ENCODE data around the gene CA11. TPM values are rescaled to one million over a fixed set of nuclear protein-coding genes. Genes with fewer than 3 reads are reported as not detected.

Gene CA11
- total and polyA plus RNA-seq, 8 donors: 2.6 to 15.2 (median 5.6) TPM

DNA sequence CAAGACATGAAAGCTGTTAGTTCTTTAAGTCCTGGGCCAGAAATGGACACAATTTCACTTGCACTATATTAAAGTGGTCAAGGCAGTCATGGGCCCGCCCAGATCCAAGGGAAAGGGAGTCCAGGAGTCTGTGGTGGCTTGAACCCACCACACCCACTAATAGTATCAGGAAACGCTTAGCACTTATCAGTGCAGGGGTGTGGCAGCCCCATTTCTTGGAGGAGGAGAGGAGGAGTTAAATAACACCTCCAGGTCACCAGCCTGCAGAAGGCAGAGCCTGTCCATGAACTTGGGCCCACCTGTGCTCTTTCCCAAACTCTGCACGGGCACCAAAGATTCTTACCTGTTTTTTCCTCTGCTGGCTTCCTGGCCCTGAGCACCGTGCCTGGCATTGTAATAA lies 32.2 kb upstream of the CA11 start:
- WGBS, 2 donors: 24 to 25% methylated on average over 4 of the region's 4 CpGs
- H3K27ac ChIP-seq: peak overlapping the region; percentile 22 to 85 (median 65)
- no peaks in the 10 kb centered on the region for H3K27me3 ChIP-seq
- intact Hi-C loops (cut with DNase I): no loop called here
- FAIRE-seq (no peak), ATAC-seq (peak; percentile 73 to 88 (median 83)), DNase-seq (peak in 5 of 6 donors; percentile 67 to 92 (median 83))
- TF ChIP-seq, protein P1, sequence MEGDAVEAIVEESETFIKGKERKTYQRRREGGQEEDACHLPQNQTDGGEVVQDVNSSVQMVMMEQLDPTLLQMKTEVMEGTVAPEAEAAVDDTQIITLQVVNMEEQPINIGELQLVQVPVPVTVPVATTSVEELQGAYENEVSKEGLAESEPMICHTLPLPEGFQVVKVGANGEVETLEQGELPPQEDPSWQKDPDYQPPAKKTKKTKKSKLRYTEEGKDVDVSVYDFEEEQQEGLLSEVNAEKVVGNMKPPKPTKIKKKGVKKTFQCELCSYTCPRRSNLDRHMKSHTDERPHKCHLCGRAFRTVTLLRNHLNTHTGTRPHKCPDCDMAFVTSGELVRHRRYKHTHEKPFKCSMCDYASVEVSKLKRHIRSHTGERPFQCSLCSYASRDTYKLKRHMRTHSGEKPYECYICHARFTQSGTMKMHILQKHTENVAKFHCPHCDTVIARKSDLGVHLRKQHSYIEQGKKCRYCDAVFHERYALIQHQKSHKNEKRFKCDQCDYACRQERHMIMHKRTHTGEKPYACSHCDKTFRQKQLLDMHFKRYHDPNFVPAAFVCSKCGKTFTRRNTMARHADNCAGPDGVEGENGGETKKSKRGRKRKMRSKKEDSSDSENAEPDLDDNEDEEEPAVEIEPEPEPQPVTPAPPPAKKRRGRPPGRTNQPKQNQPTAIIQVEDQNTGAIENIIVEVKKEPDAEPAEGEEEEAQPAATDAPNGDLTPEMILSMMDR (IDR thresholded peaks at IDR 0.05): no peak
- H3K36me3 ChIP-seq: no peaks in the 10 kb centered on the region
- no peak overlapping the region for H3K4me3 ChIP-seq
- H3K4me1 ChIP-seq: peaks cover 0 to 9% (median 9%) of the 10 kb centered on the region in 3 donors
- H3K9me3 ChIP-seq: no peaks in the 10 kb centered on the region

DNA sequence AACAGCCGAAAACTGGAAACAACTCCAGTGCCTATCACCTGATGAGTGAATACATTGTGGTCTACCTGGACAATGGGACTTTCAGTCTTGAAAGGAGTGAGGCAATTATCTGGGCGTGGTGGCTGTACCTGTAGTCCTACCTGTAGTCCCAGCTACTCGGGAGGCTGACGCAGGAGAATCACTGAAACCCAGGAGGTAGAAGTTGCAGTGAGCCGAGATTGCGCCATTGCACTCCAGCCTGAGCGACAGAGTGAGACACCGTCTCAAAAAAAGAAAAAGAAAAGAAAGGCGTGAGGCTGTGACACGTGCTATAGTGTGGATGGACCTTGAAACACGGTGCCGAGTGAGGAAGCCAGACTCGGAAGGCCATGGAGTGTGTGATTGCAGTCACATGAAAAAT lies 30.9 kb upstream of the CA11 start:
- no peak for DNase-seq
- FAIRE-seq: no peak
- H3K9me3 ChIP-seq: no peaks in the 10 kb centered on the region
- intact Hi-C loops (cut with DNase I): no loop called here
- no peak overlapping the region for H3K4me3 ChIP-seq
- H3K27ac ChIP-seq: no peak overlapping the region
- ATAC-seq: no peak
- WGBS, 2 donors: 84 to 89% methylated on average over 13 of the region's 13 CpGs
- TF ChIP-seq, protein P1 (IDR thresholded peaks at IDR 0.05): no peak
- H3K4me1 ChIP-seq: peaks cover 0 to 9% (median 9%) of the 10 kb centered on the region in 3 donors
- no peaks in the 10 kb centered on the region for H3K36me3 ChIP-seq
- H3K27me3 ChIP-seq: no peaks in the 10 kb centered on the region

DNA sequence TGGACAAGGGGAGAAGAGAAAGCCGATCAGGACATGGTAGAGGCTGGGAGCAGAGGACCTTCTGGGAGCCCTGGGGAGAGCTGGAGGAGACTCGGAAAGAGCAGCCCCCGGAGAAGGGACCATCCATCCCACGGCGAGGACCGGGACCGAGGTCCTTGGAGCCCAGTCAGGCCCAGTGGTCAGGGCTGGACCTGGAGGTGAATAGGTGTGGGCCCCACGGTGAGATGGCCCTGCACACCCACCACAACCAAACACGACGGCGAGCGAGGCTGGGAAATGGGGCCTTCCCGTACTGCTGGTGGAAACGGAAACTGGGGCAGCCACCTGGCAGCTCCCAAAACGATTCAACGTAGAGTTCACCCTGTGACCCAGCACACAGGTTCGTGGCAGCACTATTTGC lies 30.5 kb upstream of the CA11 start:
- ATAC-seq: no peak
- peaks cover 0 to 9% (median 9%) of the 10 kb centered on the region in 3 donors for H3K4me1 ChIP-seq
- no peak for FAIRE-seq
- H3K9me3 ChIP-seq: no peaks in the 10 kb centered on the region
- intact Hi-C loops (cut with DNase I): no loop called here
- DNase-seq: no peak
- no peaks in the 10 kb centered on the region for H3K36me3 ChIP-seq
- H3K27ac ChIP-seq: no peak overlapping the region
- H3K4me3 ChIP-seq: no peak overlapping the region
- 88 to 94% methylated on average over 17 of the region's 17 CpGs for WGBS, 2 donors
- H3K27me3 ChIP-seq: no peaks in the 10 kb centered on the region
- TF ChIP-seq, protein P1 (IDR thresholded peaks at IDR 0.05): no peak

DNA sequence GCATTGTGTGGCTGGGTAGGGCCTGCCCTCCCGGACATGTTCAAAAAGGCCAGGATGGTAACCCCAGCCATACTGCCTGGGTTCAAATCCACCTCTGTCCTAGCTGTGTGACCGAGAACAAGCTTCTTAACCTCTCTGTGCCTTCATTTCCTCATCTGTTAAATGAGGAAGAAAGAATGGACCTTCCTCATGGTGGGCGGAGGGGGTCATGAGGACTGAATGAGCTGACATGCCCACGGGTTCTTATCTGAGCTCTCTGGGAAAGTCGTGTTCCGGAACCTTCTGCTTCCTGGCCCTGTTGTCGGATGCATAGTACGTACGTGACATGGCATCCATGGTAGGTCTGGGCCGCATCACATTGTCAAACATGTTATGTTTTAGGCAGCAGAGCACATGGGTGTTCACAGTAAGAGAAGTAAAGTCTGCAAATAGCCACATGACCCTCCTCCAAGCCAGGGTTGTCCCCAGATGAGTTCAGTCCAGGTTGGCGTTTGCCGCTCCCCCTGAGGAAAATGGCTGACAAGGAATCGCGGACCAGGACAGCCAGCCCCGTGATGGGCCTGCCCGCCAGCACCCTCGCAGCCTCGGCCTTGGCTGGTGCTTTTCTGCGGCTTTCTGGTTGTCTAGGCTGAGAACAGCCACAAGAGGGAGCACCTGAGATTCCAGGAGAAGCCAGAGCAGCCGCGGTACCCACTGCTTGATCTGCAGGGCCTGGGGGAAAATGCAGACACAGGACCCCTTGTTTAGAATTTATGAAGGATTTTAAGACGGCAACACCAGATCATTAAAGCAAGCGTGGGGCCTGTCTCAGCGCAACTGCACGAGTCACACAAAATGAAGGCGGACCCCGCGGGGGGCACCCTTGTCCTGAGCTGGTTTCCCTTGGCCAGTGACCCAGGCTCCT lies 29.2 kb upstream of the CA11 start:
- 28 to 29% methylated on average over 28 of the region's 28 CpGs for WGBS, 2 donors
- peak; percentile 67 to 83 (median 78) for ATAC-seq
- H3K4me3 ChIP-seq: no peak overlapping the region
- no peaks in the 10 kb centered on the region for H3K36me3 ChIP-seq
- no peaks in the 10 kb centered on the region for H3K9me3 ChIP-seq
- no peak for FAIRE-seq
- no peaks in the 10 kb centered on the region for H3K27me3 ChIP-seq
- peak; percentile 78 to 89 (median 82) for DNase-seq
- no peak overlapping the region for H3K27ac ChIP-seq
- peaks cover 0 to 9% (median 9%) of the 10 kb centered on the region in 3 donors for H3K4me1 ChIP-seq
- intact Hi-C loops (cut with DNase I): no loop called here
- TF ChIP-seq, protein P1 (IDR thresholded peaks at IDR 0.05): peak; percentile 74 to 86 (median 80)

All from pancreas (tissue), 10 donors.